Small intestine (tissue), 7 donors: Measurements from ENCODE around the gene RHCG. TPM values are rescaled to one million over a fixed set of nuclear protein-coding genes. Genes with fewer than 3 reads are reported as not detected.

Experiments
- DNase-seq, 2 donors: peaks; one replicate each; pipeline versions ENCODE4 v3.0.0 to v3.0.0-alpha.2; 2013
- FAIRE-seq: peaks from 2 replicates; lab custom pipeline; 2012; peaks lifted over from hg19 to GRCh38; lab: Jason Lieb, UNC
- H3K27ac ChIP-seq, 3 donors: one replicate each; pipeline ENCODE4 v1.5.1; 2013; ENCODE audit warnings: low read length in 2 of 3, mild to moderate bottlenecking in 2 of 3, control low read depth in 1 of 3, inconsistent platforms in 1 of 3, low read depth in 1 of 3, moderate library complexity in 1 of 3
- H3K27me3 ChIP-seq, 3 donors: one replicate each; pipeline ENCODE4 v1.6.1; 2013; ENCODE audit warnings: low read length in 3 of 3, inconsistent platforms in 1 of 3; ENCODE audit not compliant: control insufficient read depth in 3 of 3, insufficient read depth in 3 of 3
- H3K36me3 ChIP-seq, 3 donors: one replicate each; pipeline ENCODE4 v1.6.1; 2013; ENCODE audit warnings: low read length in 3 of 3, inconsistent platforms in 1 of 3, low read depth in 1 of 3, mild to moderate bottlenecking in 1 of 3, moderate library complexity in 1 of 3; ENCODE audit not compliant: control insufficient read depth in 3 of 3, insufficient read depth in 2 of 3
- H3K4me1 ChIP-seq, 3 donors: one replicate each; pipeline ENCODE4 v1.6.1; 2013; ENCODE audit warnings: low read length in 2 of 3, inconsistent platforms in 1 of 3, low read depth in 1 of 3, mild to moderate bottlenecking in 1 of 3, moderate library complexity in 1 of 3; ENCODE audit not compliant: control insufficient read depth in 3 of 3, insufficient read depth in 2 of 3
- H3K4me3 ChIP-seq, 3 donors: one replicate each; pipeline ENCODE4 v1.5.1; 2013; ENCODE audit warnings: low read length in 3 of 3, control low read depth in 1 of 3, inconsistent platforms in 1 of 3, low read depth in 1 of 3, mild to moderate bottlenecking in 1 of 3, moderate library complexity in 1 of 3
- H3K9me3 ChIP-seq, 2 donors: one replicate each; pipeline ENCODE4 v1.6.1; 2013; ENCODE audit warnings: low read depth in 1 of 2, low read length in 1 of 2; ENCODE audit not compliant: control insufficient read depth in 2 of 2, insufficient read depth in 1 of 2
- WGBS, 3 donors: extraction: QIAGEN DNeasy Blood & Tissue Kit; methylation state at CpG; one replicate each; pipeline ENCODE4 v1.1.7; 2013; 5-methylcytosine and 5-hydroxymethylcytosine counted together
- polyA plus RNA-seq, 4 donors: library from polyadenylated mRNA; stranded (reverse) in 3 of 4; unstranded in 1 of 4; fragments of 200-250 nt in 3 of 4; fragments of 120-200 nt in 1 of 4; gene quantifications; one replicate each; pipeline versions ENCODE4 v1.2.1 to v1.2.3, GENCODE V29; 2013
- donor health status: healthy with polysubstance abuse.
- donor health status: control.
- donor health status: control.
- donor health status: Bipolar disorder and iron deficiency.
- donor health status: healthy.

Gene RHCG
- polyA plus RNA-seq, 4 donors: 0.16 to 2.2 (median 1.3) TPM

DNA sequence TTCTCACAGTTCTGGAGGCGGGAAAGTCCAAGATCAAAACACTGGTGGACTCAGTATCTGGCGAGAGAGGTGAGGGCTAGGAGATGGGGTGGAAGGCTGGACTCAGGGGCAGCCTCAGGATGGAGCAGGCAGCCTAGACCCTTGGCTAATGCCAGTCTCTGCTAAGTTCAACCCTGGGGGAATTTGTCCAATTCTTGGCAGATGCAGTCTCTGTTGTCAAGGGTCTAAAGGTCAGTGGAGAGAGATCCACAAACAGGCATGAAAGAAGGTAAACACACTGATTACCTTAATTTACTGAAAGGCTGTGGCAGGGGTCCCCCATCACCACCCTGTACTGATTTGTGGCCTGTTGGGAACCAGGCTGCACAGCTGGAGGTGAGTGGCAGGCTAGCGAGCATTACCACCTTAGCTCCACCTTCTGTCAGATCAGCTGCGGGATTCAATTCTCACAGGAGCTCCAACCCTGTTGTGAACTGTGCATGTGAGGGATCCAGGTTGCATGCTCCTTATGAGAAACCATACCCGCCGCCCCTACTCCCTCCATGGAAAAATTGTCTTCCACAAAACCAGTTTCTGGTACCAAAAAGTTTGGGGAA lies 32.5 kb upstream of the RHCG start:
- Histone ChIP-seq H3K4me1 (no peaks in the 10 kb centered on the region), H3K4me3 (no peak overlapping the region), H3K27ac (no peak overlapping the region), H3K36me3 (no peaks in the 10 kb centered on the region), H3K27me3 (no peaks in the 10 kb centered on the region), H3K9me3 (no peaks in the 10 kb centered on the region)
- FAIRE-seq (no peak), DNase-seq (no peak)
- 64 to 75% (median 69%) methylated on average over 6 of the region's 6 CpGs for WGBS, 3 donors

GRCh38 chr15:89526601-89527441 lies 30.4 kb upstream of the RHCG start:
- Histone ChIP-seq H3K9me3 (no peaks in the 10 kb centered on the region), H3K4me3 (no peak overlapping the region), H3K27ac (no peak overlapping the region), H3K4me1 (no peaks in the 10 kb centered on the region), H3K36me3 (no peaks in the 10 kb centered on the region), H3K27me3 (peaks cover 0 to 4% (median 3%) of the 10 kb centered on the region in 3 donors)
- FAIRE-seq (no peak), DNase-seq (no peak)
- 46 to 76% (median 48%) methylated on average over 7 to 10 of the region's 10 CpGs for WGBS, 3 donors

- H3K27ac ChIP-seq: no peak overlapping the region
Observed at GRCh38 chr15:89526181-89526580, 29.8 kb upstream of the RHCG start.

DNA sequence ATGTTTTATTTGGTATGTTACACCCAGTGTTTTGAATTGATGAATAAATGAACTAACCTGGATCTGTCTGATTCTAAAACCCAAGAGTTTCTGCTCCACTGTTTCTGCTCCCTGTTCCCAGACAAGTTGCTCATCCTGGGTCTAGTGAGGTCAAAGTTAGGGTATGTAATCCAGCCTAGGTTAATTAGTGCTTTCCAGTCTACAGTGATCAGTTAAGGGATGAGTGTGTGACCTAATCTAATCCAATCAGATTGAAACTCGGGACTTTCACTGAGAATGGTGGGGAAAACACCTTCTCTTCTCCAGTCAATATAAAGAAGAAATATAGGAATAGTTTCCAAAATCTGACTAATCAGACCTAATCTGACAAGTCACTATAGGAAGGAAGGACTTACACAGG lies 27.8 kb upstream of the RHCG start:
- WGBS, 3 donors: 20 to 65% (median 43%) methylated on average over 1 of the region's 1 CpG
- DNase-seq (no peak), FAIRE-seq (no peak)
- peaks cover 0 to 4% (median 3%) of the 10 kb centered on the region in 3 donors for H3K27me3 ChIP-seq
- H3K9me3 ChIP-seq: peaks cover 0 to 3% of the 10 kb centered on the region in 2 donors
- H3K36me3 ChIP-seq: no peaks in the 10 kb centered on the region
- H3K27ac ChIP-seq: no peak overlapping the region
- H3K4me1 ChIP-seq: no peaks in the 10 kb centered on the region
- no peak overlapping the region for H3K4me3 ChIP-seq

More at GRCh38 chr15:89526181-89526580, 29.8 kb upstream of the RHCG start:
- FAIRE-seq: no peak
- no peaks in the 10 kb centered on the region for H3K4me1 ChIP-seq
- 90 to 93% (median 91%) methylated on average over 7 of the region's 7 CpGs for WGBS, 3 donors
- DNase-seq: no peak
- no peak overlapping the region for H3K4me3 ChIP-seq
- peaks cover 0 to 4% (median 3%) of the 10 kb centered on the region in 3 donors for H3K27me3 ChIP-seq
- no peaks in the 10 kb centered on the region for H3K36me3 ChIP-seq
- H3K9me3 ChIP-seq: no peaks in the 10 kb centered on the region

DNA sequence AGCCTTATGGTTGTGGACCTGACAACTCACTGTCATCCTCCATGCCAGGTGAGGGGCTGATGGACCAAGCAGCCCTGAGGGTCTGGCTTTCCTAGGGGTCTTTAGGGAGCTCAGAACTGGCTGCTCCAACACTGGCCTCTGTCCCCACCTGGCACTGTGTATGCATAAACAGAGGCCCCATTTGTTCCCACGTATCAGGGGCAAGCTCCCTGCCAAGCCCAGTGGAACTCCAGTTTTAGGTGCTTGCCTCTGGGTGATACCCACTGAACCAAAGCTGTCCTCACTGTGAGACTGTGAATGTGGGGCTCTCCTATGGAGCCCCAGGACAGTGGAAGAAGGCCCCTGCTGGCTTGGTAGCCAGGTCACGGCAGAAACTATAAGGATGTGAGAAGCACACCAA lies 26.7 kb upstream of the RHCG start:
- WGBS, 3 donors: 55 to 71% (median 63%) methylated on average over 2 of the region's 2 CpGs
- H3K9me3 ChIP-seq: peaks cover 0 to 3% of the 10 kb centered on the region in 2 donors
- no peak overlapping the region for H3K4me3 ChIP-seq
- H3K27me3 ChIP-seq: peaks cover 0 to 4% (median 3%) of the 10 kb centered on the region in 3 donors
- FAIRE-seq (no peak), DNase-seq (no peak)
- no peaks in the 10 kb centered on the region for H3K4me1 ChIP-seq
- no peaks in the 10 kb centered on the region for H3K36me3 ChIP-seq
- no peak overlapping the region for H3K27ac ChIP-seq

GRCh38 chr15:89521605-89522004 lies 25.2 kb upstream of the RHCG start:
- WGBS, 3 donors: 87 to 96% (median 94%) methylated on average over 1 of the region's 1 CpG
- Histone ChIP-seq H3K36me3 (no peaks in the 10 kb centered on the region), H3K4me3 (no peak overlapping the region), H3K4me1 (no peaks in the 10 kb centered on the region), H3K27ac (no peak overlapping the region), H3K9me3 (peaks cover 0 to 3% of the 10 kb centered on the region in 2 donors), H3K27me3 (peaks cover 0 to 4% (median 3%) of the 10 kb centered on the region in 3 donors)
- FAIRE-seq (no peak), DNase-seq (no peak)

GRCh38 chr15:89515477-89515876 lies 19.1 kb upstream of the RHCG start:
- FAIRE-seq: no peak
- Histone ChIP-seq H3K36me3 (no peaks in the 10 kb centered on the region), H3K27me3 (peaks cover 0 to 3% (median 3%) of the 10 kb centered on the region in 3 donors), H3K9me3 (no peaks in the 10 kb centered on the region), H3K4me3 (no peak overlapping the region), H3K4me1 (no peaks in the 10 kb centered on the region), H3K27ac (no peak overlapping the region)
- 63 to 81% (median 76%) methylated on average over 3 to 4 of the region's 4 CpGs for whole genome bisulfite sequencing, 3 donors
- DNase-seq: no peak

- DNase-seq: no peak
- Histone ChIP-seq H3K9me3 (no peaks in the 10 kb centered on the region), H3K36me3 (no peaks in the 10 kb centered on the region), H3K4me3 (no peak overlapping the region), H3K27ac (no peak overlapping the region), H3K4me1 (no peaks in the 10 kb centered on the region), H3K27me3 (peaks cover 0 to 5% (median 3%) of the 10 kb centered on the region in 3 donors)
- FAIRE-seq: no peak
- WGBS, 3 donors: 58 to 73% (median 63%) methylated on average over 6 of the region's 6 CpGs
Observed at GRCh38 chr15:89514596-89515406, 18.4 kb upstream of the RHCG start.
